MG63 (cell line): ENCODE measurements around the gene PPP4R3A. TPM values are rescaled to one million over a fixed set of nuclear protein-coding genes. Genes with fewer than 3 reads are reported as not detected.
"Not testable (repeated sequence)": the region's sequence is repeated elsewhere in the genome, so short reads cannot be mapped to it uniquely, and the experiment has no call there.

Source experiments
- DNase-seq: peaks from one replicate; pipeline ENCODE4 v3.0.0-alpha.2; 2020
- H3K27me3 ChIP-seq: fragments of 250-450 bp; sonication (Bioruptor Pico); 2 replicates; pipeline ENCODE4 v1.5.1; 2020; ENCODE audit warnings: mild to moderate bottlenecking, moderate library complexity
- H3K36me3 ChIP-seq: fragments of 250-450 bp; sonication (Bioruptor Pico); 2 replicates; pipeline ENCODE4 v1.5.1; 2020; ENCODE audit warnings: mild to moderate bottlenecking, moderate library complexity
- H3K4me3 ChIP-seq: fragments of 250-450 bp; sonication (Bioruptor Pico); 2 replicates; pipeline ENCODE4 v1.5.1; 2020; ENCODE audit warnings: mild to moderate bottlenecking, moderate library complexity
- H3K9me3 ChIP-seq: fragments of 250-450 bp; sonication (Bioruptor Pico); 2 replicates; pipeline ENCODE4 v1.5.1; 2020; ENCODE audit warnings: mild to moderate bottlenecking, moderate library complexity
- total RNA-seq: library from RNA; depleted of rRNA; stranded (reverse); fragments of >200 nt; shearing (Covaris generic); gene quantifications from 2 replicates; pipeline ENCODE4 v1.2.3, GENCODE V29; 2014; ENCODE audit warnings: low replicate concordance

PPP4R3A gene
- total RNA-seq, 1 experiment from 2014 or later, result 26.9 TPM

DNA sequence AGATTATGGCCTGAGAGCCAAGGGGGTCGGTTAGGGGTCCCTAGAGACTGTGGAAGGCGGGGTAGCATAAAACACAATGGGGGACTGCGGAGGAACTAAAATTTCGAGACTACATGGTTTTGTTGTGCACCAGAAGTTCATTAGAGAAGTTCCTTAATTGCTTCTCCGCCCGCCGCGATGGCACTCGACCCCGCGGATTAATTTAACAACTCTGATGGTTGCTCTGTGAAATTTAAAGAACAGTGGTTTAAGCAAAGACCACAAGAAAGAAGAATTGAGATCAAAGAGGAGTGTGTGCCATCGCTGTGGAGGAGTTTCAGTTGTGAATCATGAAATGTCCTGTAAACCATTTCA, 91.1 kb downstream of the PPP4R3A start:
- Histone ChIP-seq H3K9me3 (no peaks in the 10 kb centered on the region), H3K27me3 (no peaks in the 10 kb centered on the region), H3K4me3 (no peak overlapping the region), H3K36me3 (no peaks in the 10 kb centered on the region; the same call in 1 of the 2 replicates)
- no peak for DNase-seq

DNA sequence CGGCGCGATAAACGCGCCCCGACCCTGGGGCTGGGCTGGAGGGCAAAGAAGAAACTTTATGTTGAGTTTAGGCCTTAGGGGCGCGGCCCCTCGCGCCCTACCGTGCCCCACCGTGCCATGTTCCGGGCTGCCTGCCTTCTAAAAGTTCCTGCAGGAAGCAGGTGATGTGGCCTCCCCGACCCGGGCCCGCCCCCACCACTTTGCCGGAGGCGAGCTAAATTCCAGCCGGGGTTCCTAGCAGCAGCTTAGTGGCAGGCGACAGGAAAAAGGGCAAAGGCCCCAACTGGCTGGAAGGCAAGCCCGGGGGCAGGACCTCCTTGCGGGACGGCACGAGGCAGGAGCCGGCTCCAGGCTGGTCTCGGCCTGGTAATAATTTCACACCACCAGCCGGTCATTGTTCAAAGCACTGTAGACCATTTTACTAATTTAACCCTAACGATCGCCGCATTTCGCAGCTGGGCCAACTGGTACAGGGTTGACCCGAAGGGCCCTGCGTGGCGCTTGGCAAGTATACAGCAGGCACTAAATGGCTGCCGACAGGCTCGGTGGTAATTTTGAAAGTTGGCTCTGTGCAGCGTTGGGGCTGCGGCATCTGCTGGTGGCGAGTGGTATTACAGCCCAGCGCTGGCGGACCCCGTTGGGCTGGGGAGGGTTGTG, 91.6 kb downstream of the PPP4R3A start:
- no peaks in the 10 kb centered on the region for H3K27me3 ChIP-seq
- DNase-seq, result peak; percentile 67
- no peaks in the 10 kb centered on the region; the same call in 1 of the 2 replicates for H3K36me3 ChIP-seq
- no peaks in the 10 kb centered on the region for H3K9me3 ChIP-seq
- H3K4me3 ChIP-seq, result peak overlapping the region; percentile 30

DNA sequence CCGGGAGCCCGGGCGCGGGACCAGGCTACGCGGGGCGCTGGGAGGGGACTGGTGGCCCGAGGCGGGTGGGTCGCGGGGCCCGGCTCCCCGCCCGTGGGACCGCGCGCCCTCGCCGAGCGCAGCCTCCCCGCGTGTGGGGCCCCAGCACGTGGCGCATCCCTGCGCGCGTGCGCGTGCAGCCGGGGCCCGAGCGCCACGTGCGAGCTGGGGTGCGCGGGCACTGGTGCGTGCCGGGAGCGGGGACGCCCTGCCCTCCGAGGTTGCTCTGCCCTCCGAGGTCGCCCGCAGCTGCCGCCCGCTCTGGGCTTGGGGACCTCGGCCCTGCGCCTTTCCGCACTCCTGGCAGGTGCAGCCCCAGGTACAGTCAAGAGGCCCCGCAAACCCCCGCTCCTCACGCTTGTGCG, 92.1 kb downstream of the PPP4R3A start:
- H3K9me3 ChIP-seq, result no peaks in the 10 kb centered on the region
- no peaks in the 10 kb centered on the region for H3K27me3 ChIP-seq
- no peaks in the 10 kb centered on the region; the same call in 1 of the 2 replicates for H3K36me3 ChIP-seq
- peak; percentile 63 for DNase-seq
- H3K4me3 ChIP-seq, result peak overlapping the region; percentile 30

- no peaks in the 10 kb centered on the region; the same call in 1 of the 2 replicates for H3K36me3 ChIP-seq
- DNase-seq, result peak; percentile 63
- no peaks in the 10 kb centered on the region for H3K27me3 ChIP-seq
- H3K4me3 ChIP-seq, result peak within 1 kb of the TSS; percentile 61
- H3K9me3 ChIP-seq, result no peaks in the 10 kb centered on the region
Observed at GRCh38 chr14:91417120-91417982, 92.8 kb downstream of the PPP4R3A start, which contains the start of gene CCDC88C. Gene CCDC88C, minus strand, starts transcription at chr14:91417820. Its CDS starts 130 bp downstream, at chr14:91417690.

- Histone ChIP-seq H3K9me3 (no peaks in the 10 kb centered on the region), H3K4me3 (peak overlapping the region; percentile 61), H3K27me3 (no peaks in the 10 kb centered on the region), H3K36me3 (no peaks in the 10 kb centered on the region; the same call in 1 of the 2 replicates)
- DNase-seq, result peak; percentile 25
Observed at GRCh38 chr14:91416744-91417119, 93.4 kb downstream of the PPP4R3A start.

- Histone ChIP-seq H3K36me3 (no peaks in the 10 kb centered on the region; the same call in 1 of the 2 replicates), H3K27me3 (no peaks in the 10 kb centered on the region), H3K9me3 (no peaks in the 10 kb centered on the region), H3K4me3 (peak overlapping the region; percentile 61)
- no peak for DNase-seq
Observed at GRCh38 chr14:91415794-91416743, 94.0 kb downstream of the PPP4R3A start.

GRCh38 chr14:91414475-91414833, 95.7 kb downstream of the PPP4R3A start:
- Histone ChIP-seq H3K27me3 (no peaks in the 10 kb centered on the region), H3K9me3 (no peaks in the 10 kb centered on the region), H3K4me3 (no peak overlapping the region), H3K36me3 (no peaks in the 10 kb centered on the region; the same call in 1 of the 2 replicates)
- DNase-seq, result no peak

DNA sequence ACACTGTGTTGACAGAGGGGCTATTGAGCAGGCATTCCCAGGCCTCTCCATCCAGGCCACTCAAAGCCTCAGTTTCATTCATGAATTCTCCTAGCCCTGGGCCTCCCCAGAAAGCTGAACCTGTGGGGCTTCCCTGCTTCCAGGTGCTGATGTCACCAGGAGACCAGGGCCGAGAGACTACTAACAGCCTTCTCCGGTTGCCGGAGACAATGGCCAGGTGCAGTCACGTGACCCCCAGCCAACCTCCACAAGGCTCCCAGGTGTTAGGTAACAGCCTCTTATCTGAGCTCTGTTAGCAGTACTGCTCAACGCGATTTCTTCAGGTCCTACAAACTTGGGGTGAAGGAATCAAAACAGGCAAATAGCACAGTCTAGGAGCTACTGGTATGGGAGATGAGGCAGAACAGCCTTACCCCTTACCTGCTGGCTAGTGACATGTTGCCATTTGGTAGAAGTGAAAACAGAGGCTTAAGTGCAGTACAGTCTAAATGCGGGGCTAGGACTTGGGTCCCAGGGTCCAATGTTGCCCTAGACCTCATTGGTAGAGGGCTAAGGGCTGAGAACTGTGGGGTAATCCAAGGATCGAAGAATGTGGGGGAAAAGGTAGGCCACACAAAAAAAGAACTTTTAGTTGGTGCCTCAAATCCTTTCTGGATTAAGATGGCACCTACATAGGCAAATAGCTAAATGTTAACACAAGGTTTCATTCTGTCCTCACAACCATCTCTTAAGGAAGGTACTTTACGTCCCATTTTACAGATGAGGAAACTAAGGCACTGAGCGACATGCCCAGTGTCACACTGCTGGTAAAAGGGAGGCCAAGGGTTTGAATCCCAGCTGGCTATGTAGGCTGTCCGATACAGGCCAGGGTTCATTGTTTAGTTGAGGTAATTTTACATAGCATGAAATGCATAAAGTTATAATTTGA, 96.3 kb downstream of the PPP4R3A start:
- Histone ChIP-seq H3K9me3 (no peaks in the 10 kb centered on the region), H3K4me3 (no peak overlapping the region), H3K27me3 (no peaks in the 10 kb centered on the region), H3K36me3 (no peaks in the 10 kb centered on the region; the same call in 1 of the 2 replicates)
- DNase-seq, result no peak

DNA sequence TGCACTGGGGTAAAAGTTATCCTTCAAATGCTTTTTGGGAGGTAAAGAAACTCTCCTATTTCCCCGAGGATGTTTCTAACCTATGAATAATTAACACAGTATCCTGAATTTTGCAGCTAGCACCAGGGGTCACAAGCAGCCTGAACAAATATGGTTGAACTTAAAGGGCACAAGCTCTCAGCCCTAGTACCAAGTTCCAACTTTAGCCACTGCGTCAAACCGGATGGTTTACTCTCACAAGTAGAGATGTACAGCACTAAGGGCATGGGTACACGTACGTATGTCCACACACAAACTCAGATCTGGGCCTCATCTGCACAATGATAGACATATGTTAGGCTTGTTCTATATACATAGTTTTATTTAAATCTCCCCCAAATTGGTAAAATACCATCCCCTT, 97.2 kb downstream of the PPP4R3A start:
- H3K9me3 ChIP-seq, result no peaks in the 10 kb centered on the region
- no peaks in the 10 kb centered on the region for H3K27me3 ChIP-seq
- no peak for DNase-seq
- no peaks in the 10 kb centered on the region; the same call in 1 of the 2 replicates for H3K36me3 ChIP-seq
- H3K4me3 ChIP-seq, result no peak overlapping the region

- DNase-seq, result no peak
- H3K36me3 ChIP-seq, result no peaks in the 10 kb centered on the region; the same call in 1 of the 2 replicates
- no peak overlapping the region for H3K4me3 ChIP-seq
- no peaks in the 10 kb centered on the region for H3K9me3 ChIP-seq
- H3K27me3 ChIP-seq, result no peaks in the 10 kb centered on the region
Observed at GRCh38 chr14:91410771-91411536, 99.2 kb downstream of the PPP4R3A start.

DNA sequence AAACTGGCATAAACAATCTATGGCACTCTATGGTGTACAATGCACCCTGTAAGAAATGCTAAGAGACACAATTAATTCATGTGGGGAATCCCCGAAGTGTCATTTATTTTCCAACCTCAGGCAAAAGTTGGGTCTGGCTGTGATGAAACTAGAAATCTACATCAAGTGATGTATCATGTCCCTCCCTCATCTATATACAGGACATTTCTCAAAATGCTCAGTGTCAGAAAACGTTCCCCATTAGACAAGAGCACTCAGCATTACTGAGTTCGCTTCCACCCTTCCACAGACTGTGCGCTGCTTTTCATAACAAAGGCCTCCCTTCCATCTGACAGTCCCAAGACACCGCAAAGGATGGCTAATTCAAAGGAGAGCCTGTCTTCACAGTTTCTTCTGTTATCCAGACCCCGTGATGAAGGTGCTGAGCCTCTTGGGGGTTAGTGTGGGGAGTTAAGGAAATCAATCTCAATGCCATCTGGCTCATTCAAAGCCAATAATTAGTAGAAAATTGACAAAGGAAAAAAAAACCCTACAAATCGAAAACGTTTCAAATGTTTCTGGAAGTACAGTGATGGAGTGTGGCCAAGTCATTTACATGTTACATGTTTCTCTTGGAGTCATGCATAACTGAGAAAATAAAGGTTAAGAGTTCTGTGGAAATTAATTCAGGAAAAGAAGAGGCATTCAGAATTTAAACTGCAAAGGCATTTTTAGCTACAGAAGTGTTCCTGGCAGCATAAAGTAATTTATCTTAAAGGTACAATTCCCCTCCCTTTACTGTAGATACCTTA, 100.0 kb downstream of the PPP4R3A start:
- H3K36me3 ChIP-seq, result no peaks in the 10 kb centered on the region; the same call in 1 of the 2 replicates

DNA sequence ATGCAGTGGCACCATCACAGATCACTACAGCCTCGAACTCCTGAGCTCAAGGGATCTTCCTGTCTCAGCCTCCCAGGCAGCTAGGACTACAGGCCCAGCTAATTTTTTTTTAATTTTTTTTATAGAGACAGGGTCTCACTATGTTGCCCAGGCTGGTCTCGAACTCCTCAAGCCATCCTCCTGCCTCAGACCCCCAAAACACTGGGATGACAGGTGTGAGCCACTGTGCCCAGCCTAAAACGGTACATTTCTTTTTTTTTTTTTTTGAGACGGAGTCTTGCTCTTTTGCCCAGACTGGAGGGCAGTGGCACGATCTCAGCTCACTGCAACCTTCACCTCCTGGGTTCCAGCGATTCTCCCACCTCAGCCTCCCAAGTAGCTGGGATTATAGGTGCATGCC, 100.9 kb downstream of the PPP4R3A start:
- not testable (repeated sequence) for H3K9me3 ChIP-seq, H3K36me3 ChIP-seq, DNase-seq, H3K27me3 ChIP-seq, H3K4me3 ChIP-seq

More for the DNA sequence above, 100.0 kb downstream of the PPP4R3A start:
- no peak for DNase-seq
- Histone ChIP-seq H3K9me3 (no peaks in the 10 kb centered on the region), H3K4me3 (no peak overlapping the region), H3K27me3 (no peaks in the 10 kb centered on the region)
